ENCODE results near the gene SEMA3A.

GRCh38 chr7:83952236-83952635, 242.4 kb downstream of the SEMA3A start:
- TF ChIP-seq NFYB (CRISPR knock-in tag; conservative IDR thresholded peaks at IDR 0.05; ENCODE audit: low read depth): no peak
- TF ChIP-seq ATF6 (CRISPR knock-in tag; IDR thresholded peaks at IDR 0.05): no peak
- no peak for TF ChIP-seq CTCF (IDR thresholded peaks at IDR 0.05)
- no peak for TF ChIP-seq NR3C1 (CRISPR knock-in tag; conservative IDR thresholded peaks at IDR 0.05; ENCODE audit: low read depth)
- TF ChIP-seq ZNF512 (CRISPR knock-in tag; IDR thresholded peaks at IDR 0.05; ENCODE audit: borderline replicate concordance): no peak
- no peak for TF ChIP-seq RELA (CRISPR knock-in tag; IDR thresholded peaks at IDR 0.05; ENCODE audit: borderline replicate concordance)
- TF ChIP-seq ZNF416 (CRISPR knock-in tag; IDR thresholded peaks at IDR 0.05): no peak
